Measurements from ENCODE around the gene R3HDM2.
"Not testable (repeated sequence)": the region's sequence is repeated elsewhere in the genome, so short reads cannot be mapped to it uniquely, and the experiment has no call there.

- TF ChIP-seq CTCF (IDR thresholded peaks at IDR 0.05; ENCODE audit: insufficient read depth, low read depth, low read length); EZH2 (IDR thresholded peaks at IDR 0.05; ENCODE audit: insufficient read depth, low read length): not testable (repeated sequence)
Observed at GRCh38 chr12:57402156-57402555, 28.7 kb downstream of the R3HDM2 start.

Data from astrocyte (in vitro differentiated cells and primary cell).